HS-5 (cell line): Measurements from ENCODE around the gene KRTAP5-4.
"Not testable (repeated sequence)": the region's sequence is repeated elsewhere in the genome, so short reads cannot be mapped to it uniquely, and the experiment has no call there.

ENCODE experiments used
- DNase-seq: peaks from one replicate; pipeline ENCODE4 v3.0.0-alpha.2; 2012; ENCODE audit warnings: low read depth

The KRTAP5-4 gene

GRCh38 chr11:1600626-1601025 lies 21.3 kb downstream of the KRTAP5-4 start:
- DNase-seq, result no peak

- no peak for DNase-seq
Observed at GRCh38 chr11:1598816-1599215, 23.1 kb downstream of the KRTAP5-4 start.

GRCh38 chr11:1598406-1598805 lies 23.5 kb downstream of the KRTAP5-4 start:
- not testable (repeated sequence) for DNase-seq

- no peak for DNase-seq
Observed at GRCh38 chr11:1597994-1598380, 24.0 kb downstream of the KRTAP5-4 start, which contains the start of gene KRTAP5-2. KRTAP5-2 (minus strand) TSS chr11:1598294; CDS start chr11:1598250, 44 bp downstream.

DNA sequence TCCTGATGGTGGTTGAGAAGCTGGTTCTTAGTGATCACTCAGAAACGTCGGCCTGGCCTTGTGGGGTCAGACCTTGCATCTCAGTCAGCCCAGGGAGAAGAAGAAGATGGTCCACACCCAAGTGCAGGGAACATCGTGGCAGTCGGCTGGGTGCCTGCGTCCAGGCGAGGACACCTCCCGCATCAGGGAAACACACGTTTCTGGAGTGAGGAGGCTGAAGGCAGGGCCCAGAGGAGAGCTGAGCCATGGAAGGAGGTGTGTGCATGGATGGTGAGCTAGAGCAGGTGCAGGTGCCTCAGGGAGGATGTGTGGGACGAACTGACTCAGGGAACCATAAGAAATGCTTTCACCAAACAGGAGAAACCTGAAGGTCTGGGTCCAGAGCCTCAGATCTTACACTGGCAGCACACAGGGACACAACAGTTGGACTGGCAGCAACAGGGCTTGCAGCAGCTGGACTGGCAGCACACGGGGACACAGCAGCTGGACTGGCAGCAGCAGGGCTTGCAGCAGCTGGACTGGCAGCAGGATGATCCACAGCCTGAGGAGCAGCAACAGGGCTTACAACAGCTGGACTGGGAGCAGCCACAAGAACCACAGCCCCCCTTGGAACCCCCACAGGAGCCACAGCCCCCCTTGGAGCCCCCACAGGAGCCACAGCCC lies 24.5 kb downstream of the KRTAP5-4 start:
- DNase-seq, result no peak

- not testable (repeated sequence) for DNase-seq
Observed at GRCh38 chr11:1596576-1597121, 25.3 kb downstream of the KRTAP5-4 start.

GRCh38 chr11:1595994-1596575 lies 25.9 kb downstream of the KRTAP5-4 start:
- DNase-seq, result not testable (repeated sequence)

DNA sequence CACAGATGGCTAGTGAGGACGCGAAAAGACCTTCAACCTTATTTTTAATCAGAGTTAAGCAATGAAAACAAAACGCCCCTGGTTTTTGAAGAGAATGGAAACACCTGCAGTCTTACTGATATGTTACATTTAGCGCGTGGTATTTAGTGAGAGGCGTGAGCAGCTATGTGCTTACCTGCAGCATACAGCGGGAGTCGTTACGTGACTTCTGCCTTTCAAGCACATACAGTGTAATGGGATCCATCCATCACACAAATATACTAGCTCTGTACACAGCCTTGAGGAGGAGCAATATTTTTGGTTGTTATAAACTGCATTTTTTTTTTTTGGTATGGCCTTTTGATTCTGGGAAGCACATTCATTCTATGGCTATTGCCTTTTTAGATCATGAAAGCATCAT lies 29.3 kb downstream of the KRTAP5-4 start:
- DNase-seq, result no peak

GRCh38 chr11:1589996-1590395 lies 31.9 kb downstream of the KRTAP5-4 start:
- no peak for DNase-seq

DNA sequence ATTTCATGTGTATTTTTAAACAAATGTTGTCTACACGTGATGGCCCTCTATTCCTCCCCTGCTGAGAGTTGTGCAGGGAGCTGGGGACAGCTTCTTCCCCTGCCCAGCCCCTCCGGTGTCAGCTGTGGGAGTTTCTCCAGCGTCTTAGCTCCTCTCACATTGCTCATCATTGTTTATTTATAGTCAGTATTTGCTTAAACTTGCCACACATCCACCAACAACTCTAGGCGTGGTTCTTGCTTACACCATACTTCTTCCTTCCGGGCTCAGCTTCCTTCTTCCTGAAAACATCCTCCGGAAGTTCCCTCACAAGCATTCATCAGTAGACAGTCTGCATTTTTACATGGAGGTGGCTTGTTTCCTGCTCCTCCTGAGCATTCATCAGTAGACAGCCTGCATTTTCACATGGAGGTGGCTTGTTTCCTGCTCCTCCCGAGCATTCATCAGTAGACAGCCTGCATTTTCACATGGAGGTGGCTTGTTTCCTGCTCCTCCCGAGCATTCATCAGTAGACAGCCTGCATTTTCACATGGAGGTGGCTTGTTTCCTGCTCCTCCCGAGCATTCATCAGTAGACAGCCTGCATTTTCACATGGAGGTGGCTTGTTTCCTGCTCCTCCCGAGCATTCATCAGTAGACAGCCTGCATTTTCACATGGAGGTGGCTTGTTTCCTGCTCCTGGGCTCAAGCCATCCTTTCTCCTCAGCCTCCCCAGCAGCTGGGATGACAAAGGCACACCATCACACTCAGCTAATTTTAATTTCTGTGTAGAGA lies 32.6 kb downstream of the KRTAP5-4 start:
- not testable (repeated sequence) for DNase-seq

GRCh38 chr11:1586699-1587098 lies 35.2 kb downstream of the KRTAP5-4 start:
- no peak for DNase-seq

- not testable (repeated sequence) for DNase-seq
Observed at GRCh38 chr11:1584661-1585370, 37.1 kb downstream of the KRTAP5-4 start, which contains the start of gene KRTAP5-1. KRTAP5-1 (minus strand) TSS chr11:1585283; CDS start chr11:1585249, 34 bp downstream.

GRCh38 chr11:1582909-1583308 lies 39.0 kb downstream of the KRTAP5-4 start:
- DNase-seq, result not testable (repeated sequence)

- no peak for DNase-seq
Observed at GRCh38 chr11:1581976-1582375, 40.0 kb downstream of the KRTAP5-4 start.

DNA sequence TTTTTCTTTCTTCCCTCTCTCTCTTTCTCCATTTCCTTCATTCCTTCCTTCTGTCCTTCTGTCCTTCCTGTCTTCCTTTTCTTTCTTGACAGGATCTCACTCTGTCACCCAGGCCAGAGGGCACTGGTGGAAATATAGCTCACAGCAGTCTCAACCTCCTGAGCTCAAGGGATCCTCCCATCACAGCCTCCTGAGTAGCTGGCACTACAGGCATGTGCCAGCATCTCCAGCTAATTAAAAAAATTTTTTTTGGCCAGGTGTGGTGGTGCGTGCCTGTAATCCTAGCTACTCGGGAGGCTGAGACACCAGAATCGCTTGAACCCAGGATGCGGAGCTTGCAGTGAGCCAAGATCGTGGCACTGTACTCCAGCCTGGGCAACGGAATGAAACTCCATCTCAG lies 45.1 kb downstream of the KRTAP5-4 start:
- DNase-seq, result no peak

DNA sequence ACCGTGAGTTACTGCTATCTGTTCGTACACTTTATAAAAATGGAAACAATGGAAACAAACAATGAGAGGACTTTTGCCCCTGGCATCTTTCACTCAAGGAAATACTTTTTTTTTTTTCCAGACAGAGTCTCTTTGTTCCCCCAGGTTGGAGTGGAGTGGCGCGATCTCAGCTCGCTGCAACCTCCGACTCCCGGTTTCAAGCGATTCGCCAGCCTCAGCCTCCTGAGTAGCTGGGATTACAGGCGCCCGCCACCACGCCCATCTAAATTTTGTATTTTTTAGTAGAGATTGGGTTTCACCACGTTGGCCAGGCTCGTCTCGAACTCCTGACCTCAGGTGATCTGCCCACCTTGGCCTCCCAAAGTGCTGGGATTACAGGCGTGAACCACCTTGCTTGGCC lies 46.2 kb downstream of the KRTAP5-4 start:
- DNase-seq, result not testable (repeated sequence)

GRCh38 chr11:1574933-1575242 lies 47.0 kb downstream of the KRTAP5-4 start:
- DNase-seq, result no peak

DNA sequence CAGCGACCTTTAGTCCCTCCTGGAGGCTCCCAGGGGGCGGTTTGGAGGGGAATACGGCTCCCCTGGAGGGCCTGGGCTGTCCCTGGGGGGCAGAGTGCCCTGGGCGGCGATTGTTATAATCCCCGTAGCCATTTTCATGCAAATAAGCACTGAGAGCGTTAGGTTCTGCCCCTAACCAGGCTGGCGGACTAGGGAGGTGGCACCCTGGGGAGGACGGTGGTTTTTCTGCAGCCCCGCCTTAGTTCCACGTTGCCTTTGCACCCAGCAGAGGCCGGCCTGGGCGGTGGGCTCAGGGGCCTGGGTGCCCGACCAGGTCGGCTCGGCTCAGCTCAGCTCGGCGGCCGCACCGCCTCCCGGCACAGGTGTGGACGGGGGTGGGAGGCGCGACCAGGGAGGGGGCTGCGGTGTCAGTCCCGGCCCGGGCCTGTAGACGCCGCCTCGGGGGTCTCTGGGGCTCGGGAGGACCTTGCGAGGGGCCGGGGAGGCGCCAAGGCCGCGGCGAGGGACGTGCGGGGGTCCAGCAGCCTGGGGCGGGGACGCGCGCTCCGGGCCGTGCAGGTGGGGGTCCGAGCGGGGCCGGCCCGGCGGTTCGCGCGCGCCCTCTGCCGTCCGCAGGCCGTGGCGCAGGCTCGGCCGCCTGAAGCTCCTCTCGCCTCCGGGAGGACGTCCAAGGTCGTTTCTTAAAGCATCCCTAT lies 47.6 kb downstream of the KRTAP5-4 start:
- DNase-seq, result no peak

DNA sequence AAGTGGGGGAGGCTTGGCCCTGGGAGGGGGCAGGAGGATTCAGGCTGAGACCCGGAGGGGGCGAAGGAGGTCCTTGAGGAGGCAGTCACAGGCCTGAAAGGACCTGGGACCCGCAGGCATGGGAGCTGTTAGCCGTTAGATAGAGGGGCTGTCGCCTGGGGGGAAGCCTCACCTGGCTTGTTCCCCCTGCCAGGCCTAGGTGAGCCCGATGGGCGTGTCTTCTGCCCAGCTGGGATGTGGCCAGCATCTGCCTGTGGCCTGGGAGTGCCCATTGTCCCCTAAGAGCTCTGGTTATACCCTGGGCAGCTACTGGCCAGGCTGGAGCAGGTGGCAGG lies 48.1 kb downstream of the KRTAP5-4 start:
- DNase-seq, result no peak

DNA sequence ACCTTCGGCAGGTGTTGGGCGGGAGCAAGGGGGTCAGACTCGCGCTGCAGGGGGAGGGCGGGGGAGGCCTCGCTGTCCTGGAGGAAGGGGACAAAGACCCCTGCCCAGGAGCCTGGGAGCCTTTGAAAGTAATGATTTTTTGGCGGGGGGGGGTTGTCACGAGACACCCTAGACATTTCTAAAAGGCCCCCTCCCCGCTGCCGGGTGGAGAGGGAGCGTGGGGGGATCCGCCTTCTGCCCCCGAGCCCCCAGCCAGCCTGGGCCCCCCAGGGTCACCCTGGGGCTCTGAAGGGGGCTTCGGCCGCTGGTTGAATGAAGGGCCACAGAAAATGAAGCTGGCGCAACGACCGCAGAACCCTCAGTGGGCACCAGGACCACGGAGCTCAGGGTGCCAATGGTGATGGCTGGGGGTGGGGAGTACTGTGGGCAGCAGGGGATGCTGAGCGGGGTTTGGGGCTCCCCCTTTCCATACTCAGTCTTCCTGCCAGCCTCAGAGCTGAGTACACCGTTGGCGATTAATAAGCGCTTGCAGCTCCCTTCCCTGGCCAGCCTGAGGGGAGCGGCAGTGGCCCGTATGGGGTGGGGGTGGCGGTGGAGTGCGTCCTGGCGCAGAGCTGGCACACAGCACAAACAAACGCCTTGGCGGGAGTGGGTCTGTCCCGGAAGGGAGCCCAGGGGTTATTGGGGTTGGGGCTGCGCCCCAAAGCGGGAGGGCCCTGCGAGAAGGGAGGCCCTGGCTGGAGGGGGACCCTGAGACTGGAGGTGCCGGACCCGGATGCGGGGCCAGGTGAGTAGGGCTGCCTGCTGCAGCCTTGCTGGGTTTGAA lies 48.6 kb downstream of the KRTAP5-4 start:
- DNase-seq, result no peak
